Activated CD4-positive, alpha-beta T cell treated with anti-CD3 and anti-CD28 coated beads for 4 hours (primary cell): Measurements from ENCODE around the gene DHX15.

ENCODE experiments used
- DNase-seq, 2 donors: peaks; one replicate each; pipeline ENCODE4 v3.0.0-alpha.2; 2020

Gene DHX15

GRCh38 chr4:24578364-24578763, 6.0 kb downstream of the DHX15 start:
- DNase-seq, result no peak

- no peak for DNase-seq
Measured at GRCh38 chr4:24576276-24576675, 8.1 kb downstream of the DHX15 start.

GRCh38 chr4:24574236-24574635, 10.1 kb downstream of the DHX15 start:
- no peak for DNase-seq

GRCh38 chr4:24573582-24573981, 10.8 kb downstream of the DHX15 start:
- no peak for DNase-seq

GRCh38 chr4:24570574-24571236, 13.6 kb downstream of the DHX15 start:
- DNase-seq, result no peak

- no peak for DNase-seq
Measured at GRCh38 chr4:24570172-24570571, 14.2 kb downstream of the DHX15 start.

- DNase-seq, result no peak
Measured at GRCh38 chr4:24569662-24570061, 14.7 kb downstream of the DHX15 start.

- no peak for DNase-seq
Measured at GRCh38 chr4:24568425-24568824, 15.9 kb downstream of the DHX15 start.

GRCh38 chr4:24565054-24565453, 19.3 kb downstream of the DHX15 start:
- DNase-seq, result no peak

- no peak for DNase-seq
Measured at GRCh38 chr4:24564488-24564887, 19.9 kb downstream of the DHX15 start.

GRCh38 chr4:24561438-24562139, 22.8 kb downstream of the DHX15 start:
- DNase-seq, result no peak

- DNase-seq, result no peak
Measured at GRCh38 chr4:24560868-24561368, 23.4 kb downstream of the DHX15 start.

GRCh38 chr4:24559889-24560288, 24.5 kb downstream of the DHX15 start:
- no peak for DNase-seq

GRCh38 chr4:24559032-24559821, 25.1 kb downstream of the DHX15 start:
- DNase-seq, result no peak

GRCh38 chr4:24557026-24558025, 27.0 kb downstream of the DHX15 start:
- no peak for DNase-seq

- no peak for DNase-seq
Measured at GRCh38 chr4:24551492-24552289, 32.7 kb downstream of the DHX15 start.

GRCh38 chr4:24550441-24551175, 33.7 kb downstream of the DHX15 start:
- no peak for DNase-seq

- DNase-seq, result no peak
Measured at GRCh38 chr4:24547979-24548378, 36.4 kb downstream of the DHX15 start.

- DNase-seq, result no peak
Measured at GRCh38 chr4:24544208-24544988, 40.0 kb downstream of the DHX15 start.

GRCh38 chr4:24537025-24537424, 47.3 kb downstream of the DHX15 start:
- DNase-seq, result no peak
